Daoy (cell line): ENCODE measurements around the gene COL10A1. TPM values are rescaled to one million over a fixed set of nuclear protein-coding genes. Genes with fewer than 3 reads are reported as not detected.

ENCODE experiments used
- DNase-seq: peaks from one replicate; pipeline ENCODE4 v3.0.0-alpha.2; 2015; ENCODE audit warnings: low read depth
- total RNA-seq: library from RNA; depleted of rRNA; stranded (reverse); fragments of >200 nt; shearing (Covaris generic); gene quantifications from 2 replicates; pipeline ENCODE4 v1.2.3, GENCODE V29; 2014; rRNA removed

COL10A1 gene
- total RNA-seq, 1 experiment from 2014 or later, result 0.17 TPM

- DNase-seq, result no peak
Observed at GRCh38 chr6:116084284-116084683, 41.6 kb downstream of the COL10A1 start.

GRCh38 chr6:116083052-116083451, 42.9 kb downstream of the COL10A1 start:
- DNase-seq, result no peak

GRCh38 chr6:116078945-116079344, 47.0 kb downstream of the COL10A1 start:
- DNase-seq, result no peak

- no peak for DNase-seq
Observed at GRCh38 chr6:116078522-116078921, 47.4 kb downstream of the COL10A1 start.

- no peak for DNase-seq
Observed at GRCh38 chr6:116074732-116075390, 51.1 kb downstream of the COL10A1 start.

GRCh38 chr6:116073765-116074440, 52.0 kb downstream of the COL10A1 start:
- peak; percentile 44 for DNase-seq

DNA sequence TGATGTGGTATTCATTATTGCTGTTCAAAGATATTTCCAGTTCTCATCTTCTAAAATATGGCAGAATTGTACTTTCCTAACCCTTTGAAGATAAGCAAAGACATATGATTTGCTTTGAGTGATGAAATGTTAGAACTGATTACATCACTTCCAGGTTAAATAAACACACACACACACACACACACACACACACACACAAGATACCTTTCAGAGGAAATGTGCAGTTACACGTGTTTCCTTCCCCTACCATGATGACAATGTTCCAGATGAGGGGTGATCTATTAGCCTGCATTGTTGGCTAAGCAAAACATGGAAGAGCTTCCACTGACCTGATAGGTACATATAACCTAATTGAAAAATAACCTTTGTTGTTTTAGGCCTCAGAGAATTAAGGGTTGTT, 53.6 kb downstream of the COL10A1 start:
- no peak for DNase-seq

GRCh38 chr6:116070616-116071389, 55.1 kb downstream of the COL10A1 start:
- peak; percentile 8 for DNase-seq

DNA sequence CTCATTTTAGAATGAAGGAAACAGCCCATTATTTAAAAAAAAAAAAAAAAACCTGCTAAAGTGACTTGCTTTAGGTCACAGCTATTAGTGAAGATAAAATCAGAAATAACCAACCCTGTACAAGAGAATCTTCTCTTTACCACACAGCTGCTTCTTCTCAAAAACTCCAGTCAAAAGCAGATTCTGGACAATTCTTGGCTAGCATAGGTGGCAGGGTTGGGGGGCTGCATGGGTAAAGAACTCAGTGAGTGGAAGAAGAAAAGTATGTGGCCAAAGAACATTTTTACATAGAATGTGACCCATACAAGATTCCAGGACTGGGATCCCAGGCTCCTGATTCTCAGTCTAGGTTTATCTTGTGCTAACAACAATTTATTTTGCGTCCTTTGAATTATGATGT, 55.8 kb downstream of the COL10A1 start:
- DNase-seq, result no peak

Other genes starting within 250 kb of the COL10A1 start
- 0.21 and 0.57 TPM in 2 replicates for gene FRK, start 65.2 kb downstream of the COL10A1 start, total RNA-seq
- gene NT5DC1, start 25.3 kb downstream of the COL10A1 start, total RNA-seq, result 5.1 and 18.3 TPM in 2 replicates
- 7.6 and 11.7 TPM in 2 replicates for gene TSPYL4, start 127.9 kb upstream of the COL10A1 start, total RNA-seq
- 36.9 and 41.2 TPM in 2 replicates for gene TSPYL1, start 153.8 kb upstream of the COL10A1 start, total RNA-seq
- 29.5 and 42.6 TPM in 2 replicates for gene DSE, start 244.8 kb upstream of the COL10A1 start, total RNA-seq